Mammary epithelial cell (primary cell): ENCODE results near the gene NMNAT2.

ENCODE experiments used
- CTCF ChIP-seq, 2 donors: IDR thresholded peaks in 1 of 2; conservative IDR thresholded peaks in 1 of 2; 2 replicates each; pipeline ENCODE4 v1.5.1; 2011 to 2012; ENCODE audit warnings: inconsistent platforms in 2 of 2, low read length in 2 of 2, mild to moderate bottlenecking in 2 of 2, control low read depth in 1 of 2, low read depth in 1 of 2; ENCODE audit not compliant: insufficient read depth in 1 of 2; ENCODE audit errors: extremely low read depth in 1 of 2
- EZH2 ChIP-seq: IDR thresholded peaks from 2 replicates; pipeline ENCODE4 v1.6.1; 2012; ENCODE audit warnings: low read length, inconsistent platforms, borderline replicate concordance

GRCh38 chr1:183310753-183311479 is 107.3 kb downstream of the NMNAT2 start:
- no peak for TF ChIP-seq CTCF (conservative IDR thresholded peaks at IDR 0.05 in 1 of 2, IDR thresholded peaks at IDR 0.05 in 1 of 2; ENCODE audit: extremely low read depth in 1 of 2, insufficient read depth in 1 of 2, low read depth in 1 of 2, low read length in 2 of 2)
- no peak for TF ChIP-seq EZH2
